Measurements from ENCODE around the gene XYLT2. TPM values are rescaled to one million over a fixed set of nuclear protein-coding genes. Genes with fewer than 3 reads are reported as not detected.
"Not testable (repeated sequence)": the region's sequence is repeated elsewhere in the genome, so short reads cannot be mapped to it uniquely, and the experiment has no call there.

The XYLT2 gene
- polyA plus RNA-seq, 1 donor: 27.3 TPM

GRCh38 chr17:50322271-50322670, 23.7 kb upstream of the XYLT2 start:
- no peak for DNase-seq

GRCh38 chr17:50323060-50323459, 22.9 kb upstream of the XYLT2 start:
- DNase-seq: no peak

- no peak for DNase-seq
These were observed 20.0 kb upstream of the XYLT2 start for GRCh38 chr17:50325906-50326305.

DNA sequence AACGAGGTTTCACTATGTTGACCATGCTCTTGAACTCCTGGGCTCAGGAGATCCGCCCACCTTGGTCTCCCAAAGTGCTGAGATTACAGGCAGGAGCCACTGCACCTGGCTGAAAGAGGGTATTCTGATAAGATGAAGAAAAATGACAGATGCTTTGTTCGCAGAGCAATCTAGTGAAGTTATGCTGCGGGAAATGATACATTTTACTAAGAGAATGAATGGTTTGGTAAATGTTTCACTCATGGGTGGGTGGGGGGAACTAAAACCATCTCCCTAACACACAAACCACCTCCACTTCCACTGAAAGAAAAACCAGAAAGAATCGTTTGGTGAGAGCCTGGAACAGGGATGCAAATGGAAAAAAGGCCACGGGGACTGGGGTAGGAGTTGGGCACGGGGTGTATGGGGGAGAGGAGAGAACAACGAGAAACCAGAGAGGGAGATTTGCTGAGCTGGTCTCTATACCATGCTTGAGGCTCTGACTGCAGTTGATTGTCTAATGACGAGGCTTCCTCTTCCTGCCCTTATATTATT, 19.0 kb upstream of the XYLT2 start:
- DNase-seq: no peak

- no peak for DNase-seq
These were observed 17.3 kb upstream of the XYLT2 start for GRCh38 chr17:50328363-50329325.

- DNase-seq: no peak
These were observed 16.2 kb upstream of the XYLT2 start for GRCh38 chr17:50329716-50330115.

GRCh38 chr17:50330151-50330775, 15.7 kb upstream of the XYLT2 start:
- DNase-seq: no peak

DNA sequence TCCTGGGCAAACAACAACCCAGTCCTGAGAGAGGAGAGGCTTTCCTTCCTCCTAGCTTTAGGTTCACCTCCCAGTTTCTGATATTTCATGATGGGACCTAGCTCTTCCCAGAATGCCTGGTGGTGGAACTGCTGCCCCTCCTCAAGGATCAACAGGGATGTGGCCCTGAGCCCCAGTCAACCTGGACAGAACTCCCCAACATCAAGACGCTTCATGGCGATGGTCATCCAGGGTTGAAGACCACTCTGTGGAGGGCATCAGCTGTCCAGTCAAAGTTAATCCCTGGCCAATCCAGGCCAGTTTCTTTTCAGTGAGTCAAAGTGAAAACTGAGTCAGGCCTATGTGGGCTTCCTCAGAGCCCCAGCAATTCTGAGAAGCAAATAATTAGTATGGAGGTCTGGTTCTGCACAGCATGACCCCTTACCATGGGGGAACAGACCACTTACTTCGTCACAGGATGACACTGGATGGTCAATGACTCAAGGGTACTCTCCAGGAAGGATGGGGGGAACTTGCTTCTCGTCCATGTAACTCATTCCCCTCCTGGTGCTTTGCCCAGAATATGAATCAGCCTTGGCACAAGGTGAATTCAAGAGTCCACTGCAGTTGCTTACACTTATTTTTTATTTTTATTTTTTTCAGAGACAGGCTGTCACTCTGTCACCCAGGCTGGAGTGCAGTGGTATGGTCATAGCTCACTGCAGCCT, 14.7 kb upstream of the XYLT2 start:
- no peak for DNase-seq

GRCh38 chr17:50332196-50332595, 13.7 kb upstream of the XYLT2 start:
- DNase-seq: no peak

DNA sequence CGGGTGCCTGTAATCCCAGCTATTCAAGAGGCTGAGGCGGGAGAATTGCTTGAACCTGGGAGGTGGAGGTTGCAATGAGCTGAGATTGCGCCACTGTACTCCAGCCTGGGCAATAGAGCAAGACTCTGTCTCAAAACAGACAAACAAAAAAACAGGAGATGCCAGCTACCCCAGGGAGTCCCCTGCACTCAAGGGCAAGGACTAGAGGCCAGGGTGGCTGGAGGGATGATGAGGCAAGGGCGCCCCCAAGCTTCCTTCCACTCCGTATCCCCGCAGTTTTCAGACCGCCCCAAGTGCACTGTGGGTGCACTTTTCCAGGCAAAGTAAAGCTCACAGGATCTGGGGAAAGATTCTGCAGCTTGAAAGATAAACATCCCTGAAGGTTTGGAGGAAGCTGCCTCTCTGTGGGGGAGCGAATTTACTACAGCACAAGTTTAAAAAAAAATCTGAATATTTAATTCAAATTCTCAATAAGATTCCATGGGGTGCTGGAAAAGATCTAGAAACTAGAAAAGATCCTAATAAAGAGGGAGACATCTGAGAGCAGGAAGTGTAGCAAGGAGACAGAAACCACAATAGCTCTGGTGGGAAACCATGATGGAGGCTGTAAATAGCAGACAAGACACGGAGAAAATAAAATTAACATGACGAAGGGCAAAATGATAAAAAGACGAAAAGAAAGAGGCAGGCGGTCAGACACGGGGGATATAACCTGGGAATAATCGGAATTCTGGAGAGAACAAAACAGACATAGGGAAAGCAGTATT, 12.5 kb upstream of the XYLT2 start:
- not testable (repeated sequence) for DNase-seq

GRCh38 chr17:50337956-50338355, 8.0 kb upstream of the XYLT2 start:
- no peak for DNase-seq

DNA sequence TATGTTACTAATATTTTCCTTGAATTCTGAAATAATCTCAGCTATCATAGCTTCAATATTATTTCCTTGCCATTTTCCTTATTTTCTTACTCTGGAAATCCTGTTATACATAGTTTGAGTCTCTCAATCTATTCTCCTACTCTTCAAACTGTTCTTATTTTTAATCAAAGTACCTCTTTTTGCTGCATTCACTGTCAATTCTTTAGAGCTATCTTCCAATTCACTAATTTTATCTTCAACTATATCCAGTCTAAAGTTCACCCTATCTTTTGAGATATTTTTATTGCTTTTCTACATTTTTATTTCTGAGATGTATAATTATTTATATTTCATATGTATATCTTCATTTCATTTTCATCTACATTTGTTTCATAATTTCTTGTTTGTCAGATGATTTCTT, 7.3 kb upstream of the XYLT2 start:
- DNase-seq: no peak

DNA sequence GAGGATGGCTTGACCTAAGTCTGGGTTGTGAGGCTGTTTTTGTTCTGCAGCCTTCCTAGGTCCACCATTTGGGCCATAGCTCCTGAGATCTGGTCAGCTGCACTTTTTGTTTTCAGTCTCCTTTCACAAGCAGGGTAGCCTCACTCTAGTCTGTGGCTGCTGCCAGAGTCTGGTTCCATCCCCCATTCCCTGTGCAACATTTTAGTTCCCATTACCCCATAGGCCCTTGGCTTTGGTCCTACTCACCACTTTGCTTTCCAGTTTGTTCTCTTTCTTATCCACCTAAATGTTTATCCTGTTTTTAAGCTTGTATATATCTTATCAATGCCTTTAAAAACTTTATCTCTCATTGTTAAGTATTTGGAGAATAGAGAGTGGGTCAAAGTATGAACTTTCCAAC, 6.5 kb upstream of the XYLT2 start:
- DNase-seq: no peak

- DNase-seq: no peak
These were observed 1.1 kb upstream of the XYLT2 start for GRCh38 chr17:50344731-50345365.

- no peak for DNase-seq
These were observed 589 bp downstream of the XYLT2 start for GRCh38 chr17:50346313-50347116.

DNA sequence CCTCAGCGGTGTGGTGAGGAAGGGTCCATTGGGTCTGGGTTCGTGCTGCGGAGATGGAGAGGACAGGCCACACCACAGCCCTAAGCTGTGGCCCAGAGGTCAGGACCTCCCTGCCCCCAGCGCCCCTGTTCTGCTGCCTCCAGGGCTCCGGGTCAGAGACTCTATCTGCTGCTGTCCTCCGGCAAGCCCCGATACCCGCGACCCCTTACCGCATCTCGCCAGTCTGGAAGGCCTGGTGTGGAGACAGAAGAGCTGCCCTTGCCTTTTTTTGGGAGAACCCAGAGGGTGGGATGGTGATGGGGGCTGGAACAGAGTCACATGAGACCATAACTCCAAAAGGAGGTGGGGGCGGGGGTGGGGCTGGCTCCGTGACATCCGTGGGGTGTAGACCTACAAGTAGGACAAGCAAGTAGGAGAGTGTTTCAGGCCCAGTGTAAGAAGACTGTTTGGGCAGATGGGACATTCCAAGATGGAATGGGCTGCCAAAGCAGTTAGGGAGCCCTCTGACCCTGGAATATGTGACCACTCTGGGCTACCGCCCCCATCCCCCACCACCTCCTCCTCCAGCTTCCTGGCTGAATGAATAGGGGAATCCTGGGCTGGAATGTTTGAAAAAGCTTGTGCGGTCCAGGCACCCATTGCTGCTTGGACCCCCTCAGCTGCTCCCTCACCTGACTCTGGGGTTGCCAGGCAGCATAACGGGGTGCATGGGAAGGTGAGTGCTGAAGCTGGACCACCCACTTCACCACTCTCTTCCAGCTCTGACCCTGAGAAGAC, 1.4 kb downstream of the XYLT2 start:
- DNase-seq: no peak

- DNase-seq: no peak
These were observed 2.0 kb downstream of the XYLT2 start for GRCh38 chr17:50347894-50348291.

DNA sequence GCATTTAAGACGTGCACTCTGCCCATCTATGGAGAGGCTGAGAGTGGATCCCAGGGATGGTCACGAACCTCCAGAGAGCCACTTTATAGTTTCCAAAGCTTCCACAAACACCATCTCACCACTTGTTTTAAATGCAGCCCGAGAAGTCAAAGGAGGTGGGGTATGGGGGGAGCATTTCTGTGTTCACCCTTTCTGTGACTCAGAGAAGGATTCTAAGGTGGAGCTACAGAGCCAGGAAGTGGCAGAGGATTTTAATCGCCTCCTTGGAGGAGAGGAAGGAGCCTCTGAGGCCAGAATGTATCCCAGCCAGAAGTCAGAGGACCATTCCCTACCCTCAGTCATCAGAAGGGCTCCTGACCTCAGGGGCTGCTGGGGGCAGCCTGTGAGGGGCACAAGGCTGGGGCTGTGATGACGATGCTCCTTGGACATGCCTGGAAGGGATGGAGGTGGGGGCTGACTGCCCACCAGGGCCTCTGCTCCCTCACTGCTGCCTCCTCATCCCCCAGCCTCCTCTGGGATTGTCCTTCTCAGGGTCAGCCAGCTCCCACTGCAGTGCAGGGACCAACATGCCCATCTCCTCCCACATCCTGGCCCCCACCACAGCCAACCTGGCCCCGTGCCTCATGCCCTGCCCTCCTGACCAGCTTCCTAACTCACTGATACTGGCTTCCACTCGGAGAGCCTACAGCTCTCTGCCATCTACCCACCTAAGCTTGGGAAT, 2.8 kb downstream of the XYLT2 start:
- DNase-seq: no peak

- no peak for DNase-seq
These were observed 3.3 kb downstream of the XYLT2 start for GRCh38 chr17:50349243-50349600.
